GM23338 (cell line): ENCODE results near the gene SPIRE1.

Experiments used
- CREB1 ChIP-seq: fragments of 250-450 bp; sonication (Bioruptor Pico); IDR thresholded peaks from 2 replicates; pipeline ENCODE4 v1.5.0; 2020; ENCODE audit warnings: low read depth, mild to moderate bottlenecking, moderate library complexity
- CTCF ChIP-seq, 2 experiments: fragments of 200-600 bp in 1 of 2; sonication (generic) in 1 of 2; conservative IDR thresholded peaks; 2 replicates each; pipeline versions ENCODE4 v1.5.1 to v1.6.1; 2016 to 2017; ENCODE audit warnings: antibody characterized with exemption in 2 of 2, low read depth in 2 of 2, mild to moderate bottlenecking in 2 of 2, moderate library complexity in 1 of 2
- EZH2 ChIP-seq: fragments of 200-600 bp; sonication (generic); IDR thresholded peaks from one replicate; pipeline ENCODE4 v1.8.0; 2017; ENCODE audit warnings: antibody characterized with exemption, mild to moderate bottlenecking, low read depth; ENCODE audit not compliant: unreplicated experiment
- EZH2phosphoT487 ChIP-seq: fragments of 200-600 bp; sonication (generic); IDR thresholded peaks from one replicate; pipeline ENCODE4 v1.8.1; 2018; ENCODE audit warnings: antibody characterized with exemption; ENCODE audit not compliant: unreplicated experiment
- NANOG ChIP-seq: IDR thresholded peaks from 2 replicates; pipeline ENCODE4 v1.6.1; 2016; ENCODE audit warnings: antibody characterized with exemption, borderline replicate concordance
- POLR2AphosphoS5 ChIP-seq: IDR thresholded peaks from 2 replicates; pipeline ENCODE4 v1.6.1; 2016; ENCODE audit warnings: antibody characterized with exemption, low read depth

- no peak for TF ChIP-seq EZH2phosphoT487
- TF ChIP-seq CTCF (conservative IDR thresholded peaks at IDR 0.05; ENCODE audit: low read depth in 2 of 2) = no peak
- TF ChIP-seq CREB1 (CRISPR knock-in tag) = no peak
- TF ChIP-seq EZH2 = no peak
- no peak for TF ChIP-seq POLR2AphosphoS5
- no peak for TF ChIP-seq NANOG
Measured at GRCh38 chr18:12559319-12559718, 98.6 kb downstream of the SPIRE1 start.
